Suprapubic skin (tissue), 4 donors: ENCODE data around the gene LRCOL1. TPM values are rescaled to one million over a fixed set of nuclear protein-coding genes. Genes with fewer than 3 reads are reported as not detected.

Experiments
- DNase-seq, 2 donors: peaks; one replicate each; pipeline ENCODE4 v3.0.0-alpha.2; 2019; ENCODE audit warnings: low spot score in 2 of 2
- H3K27ac ChIP-seq: fragments of 200-600 bp; sonication (generic); one replicate; pipeline ENCODE4 v1.5.1; 2019
- H3K27me3 ChIP-seq: fragments of 200-600 bp; sonication (generic); one replicate; pipeline ENCODE4 v1.5.1; 2019
- H3K36me3 ChIP-seq: fragments of 200-600 bp; sonication (generic); one replicate; pipeline ENCODE4 v1.5.1; 2019
- H3K4me1 ChIP-seq: fragments of 200-600 bp; sonication (generic); one replicate; pipeline ENCODE4 v1.5.1; 2019
- H3K4me3 ChIP-seq: fragments of 200-600 bp; sonication (generic); one replicate; pipeline ENCODE4 v1.5.1; 2019; ENCODE audit warnings: mild to moderate bottlenecking
- H3K9me3 ChIP-seq: fragments of 200-600 bp; sonication (generic); one replicate; pipeline ENCODE4 v1.5.1; 2019
- EP300 ChIP-seq: sonication (generic); formaldehyde crosslinking; IDR thresholded peaks from one replicate; pipeline ENCODE4 v1.6.1; 2017; ENCODE audit warnings: antibody characterized with exemption
- POLR2A ChIP-seq, 2 donors: fragments of 450-650 bp; IDR thresholded peaks; one replicate each; pipeline ENCODE4 v1.6.1; 2017; ENCODE audit warnings: antibody characterized with exemption in 2 of 2, mild to moderate bottlenecking in 2 of 2, moderate library complexity in 2 of 2
- POLR2AphosphoS5 ChIP-seq, 3 donors: sonication (generic); formaldehyde crosslinking; IDR thresholded peaks; one replicate each; pipeline ENCODE4 v1.6.1; 2017; ENCODE audit warnings: antibody characterized with exemption in 3 of 3
- WGBS: methylation state at CpG from one replicate; pipeline ENCODE4 v1.1.5; 2018; 5-methylcytosine and 5-hydroxymethylcytosine counted together
- total RNA-seq, 4 donors: library from RNA; depleted of rRNA; stranded (reverse); fragments of >200 nt; gene quantifications; one replicate each; pipeline ENCODE4 v1.1.0, GENCODE V29; 2016
- TF ChIP-seq, protein P1 (sequence below), 2 donors: fragments of 200-600 bp in 1 of 2; fragments of 450-650 bp in 1 of 2; sonication (generic) in 1 of 2; IDR thresholded peaks; one replicate each; pipeline ENCODE4 v1.5.1; 2016 to 2019; ENCODE audit warnings: antibody characterized with exemption in 2 of 2, mild to moderate bottlenecking in 1 of 2, moderate library complexity in 1 of 2

Gene LRCOL1
- total RNA-seq = not detected

- Histone ChIP-seq H3K36me3 (no peaks in the 10 kb centered on the region), H3K27me3 (peaks cover 62% of the 10 kb centered on the region), H3K4me3 (peak within 1 kb of the TSS; percentile 3), H3K4me1 (peaks cover 12% of the 10 kb centered on the region), H3K27ac (no peak within 1 kb of the TSS), H3K9me3 (no peaks in the 10 kb centered on the region)
- TF ChIP-seq, protein P1, sequence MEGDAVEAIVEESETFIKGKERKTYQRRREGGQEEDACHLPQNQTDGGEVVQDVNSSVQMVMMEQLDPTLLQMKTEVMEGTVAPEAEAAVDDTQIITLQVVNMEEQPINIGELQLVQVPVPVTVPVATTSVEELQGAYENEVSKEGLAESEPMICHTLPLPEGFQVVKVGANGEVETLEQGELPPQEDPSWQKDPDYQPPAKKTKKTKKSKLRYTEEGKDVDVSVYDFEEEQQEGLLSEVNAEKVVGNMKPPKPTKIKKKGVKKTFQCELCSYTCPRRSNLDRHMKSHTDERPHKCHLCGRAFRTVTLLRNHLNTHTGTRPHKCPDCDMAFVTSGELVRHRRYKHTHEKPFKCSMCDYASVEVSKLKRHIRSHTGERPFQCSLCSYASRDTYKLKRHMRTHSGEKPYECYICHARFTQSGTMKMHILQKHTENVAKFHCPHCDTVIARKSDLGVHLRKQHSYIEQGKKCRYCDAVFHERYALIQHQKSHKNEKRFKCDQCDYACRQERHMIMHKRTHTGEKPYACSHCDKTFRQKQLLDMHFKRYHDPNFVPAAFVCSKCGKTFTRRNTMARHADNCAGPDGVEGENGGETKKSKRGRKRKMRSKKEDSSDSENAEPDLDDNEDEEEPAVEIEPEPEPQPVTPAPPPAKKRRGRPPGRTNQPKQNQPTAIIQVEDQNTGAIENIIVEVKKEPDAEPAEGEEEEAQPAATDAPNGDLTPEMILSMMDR (IDR thresholded peaks at IDR 0.05) = no peak
- TF ChIP-seq POLR2AphosphoS5 (IDR thresholded peaks at IDR 0.05) (no peak), POLR2A (IDR thresholded peaks at IDR 0.05) (no peak), EP300 (no peak)
- peak in 1 of 2 donors; percentile 51 for DNase-seq
- WGBS = 50% methylated on average over 13 of the region's 35 CpGs
Measured at GRCh38 chr12:132610051-132610759, at the start of gene LRCOL1. LRCOL1 (minus strand) TSS chr12:132610582; CDS start chr12:132606251, 4,331 bp downstream.

- H3K27me3 ChIP-seq = no peaks in the 10 kb centered on the region
- H3K27ac ChIP-seq = no peak overlapping the region
- no peak for TF ChIP-seq POLR2A (IDR thresholded peaks at IDR 0.05)
- TF ChIP-seq, protein P1 (IDR thresholded peaks at IDR 0.05) = no peak
- no peak for TF ChIP-seq EP300
- no peak for TF ChIP-seq POLR2AphosphoS5 (IDR thresholded peaks at IDR 0.05)
- peaks cover 99% of the 10 kb centered on the region for H3K36me3 ChIP-seq
- no peak for DNase-seq
- no peak overlapping the region for H3K4me3 ChIP-seq
- H3K9me3 ChIP-seq = no peaks in the 10 kb centered on the region
- 84% methylated on average over 5 of the region's 5 CpGs for WGBS
- H3K4me1 ChIP-seq = no peaks in the 10 kb centered on the region
Measured at GRCh38 chr12:132660052-132660451, 49.7 kb upstream of the LRCOL1 start.

DNA sequence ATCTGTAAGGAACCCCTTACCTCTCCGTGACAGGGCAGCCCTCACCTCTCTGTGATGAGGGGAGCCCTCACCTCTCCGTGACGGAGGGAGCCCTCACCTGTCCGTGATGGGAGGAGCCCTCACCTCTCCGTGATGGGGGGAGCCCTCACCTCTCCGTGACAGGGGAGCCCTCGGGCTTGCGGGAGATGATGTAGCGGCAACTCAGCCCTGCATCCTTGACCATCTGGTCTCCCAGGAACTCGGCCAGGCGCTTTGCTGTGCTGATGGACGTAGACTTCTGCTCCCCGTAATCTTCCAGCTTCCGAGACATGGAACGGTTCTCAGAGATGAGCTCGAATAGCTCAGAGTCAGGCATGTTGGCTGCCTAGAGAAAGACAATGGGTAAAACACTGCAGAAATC lies 48.8 kb upstream of the LRCOL1 start:
- no peak overlapping the region for H3K4me3 ChIP-seq
- WGBS = 97% methylated on average over 15 of the region's 16 CpGs
- H3K27ac ChIP-seq = no peak overlapping the region
- no peaks in the 10 kb centered on the region for H3K4me1 ChIP-seq
- no peak for DNase-seq
- H3K27me3 ChIP-seq = no peaks in the 10 kb centered on the region
- peaks cover 99% of the 10 kb centered on the region for H3K36me3 ChIP-seq
- H3K9me3 ChIP-seq = no peaks in the 10 kb centered on the region
- no peak for TF ChIP-seq POLR2AphosphoS5 (IDR thresholded peaks at IDR 0.05)
- no peak for TF ChIP-seq POLR2A (IDR thresholded peaks at IDR 0.05)
- TF ChIP-seq, protein P1 (IDR thresholded peaks at IDR 0.05) = no peak
- no peak for TF ChIP-seq EP300

DNA sequence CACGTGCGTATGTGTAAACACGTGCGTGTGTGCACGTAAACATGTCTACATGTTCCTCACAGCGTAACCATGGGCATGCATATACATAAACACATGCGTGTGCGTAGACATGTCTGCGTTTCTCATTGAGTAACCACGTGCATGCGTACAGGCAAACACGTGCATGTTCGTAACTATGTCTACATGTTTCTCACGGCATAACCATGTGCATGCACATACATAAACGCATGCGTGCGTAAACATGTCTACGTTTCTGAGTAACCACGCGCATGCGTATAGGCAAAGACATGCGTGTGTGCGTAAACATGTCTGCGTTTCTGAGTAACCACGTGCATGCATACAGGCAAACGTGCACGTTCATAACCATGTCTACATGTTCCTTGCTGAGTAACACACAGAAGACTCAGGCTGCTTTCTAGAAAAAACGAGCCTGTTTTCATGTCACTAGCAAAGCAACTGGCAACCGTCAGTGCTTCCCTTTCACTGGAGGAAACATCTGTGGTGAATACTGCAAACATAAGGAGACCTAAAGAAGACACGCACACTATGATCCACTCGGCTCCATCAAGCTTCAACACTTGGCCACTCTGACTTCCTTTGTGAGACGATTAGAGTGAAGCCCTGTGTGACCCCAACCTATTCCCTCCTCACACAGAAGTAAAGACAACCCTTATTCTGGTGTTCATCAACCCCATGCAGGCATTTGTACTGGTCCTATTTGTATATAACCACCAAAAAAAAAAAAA lies 47.9 kb upstream of the LRCOL1 start:
- no peak overlapping the region for H3K27ac ChIP-seq
- H3K9me3 ChIP-seq = no peaks in the 10 kb centered on the region
- no peak for DNase-seq
- H3K27me3 ChIP-seq = no peaks in the 10 kb centered on the region
- WGBS = 89% methylated on average over 32 of the region's 32 CpGs
- no peak overlapping the region for H3K4me3 ChIP-seq
- TF ChIP-seq, protein P1 (IDR thresholded peaks at IDR 0.05) = no peak
- TF ChIP-seq POLR2A (IDR thresholded peaks at IDR 0.05) (no peak), POLR2AphosphoS5 (IDR thresholded peaks at IDR 0.05) (no peak), EP300 (no peak)
- no peaks in the 10 kb centered on the region for H3K4me1 ChIP-seq
- H3K36me3 ChIP-seq = peaks cover 98% of the 10 kb centered on the region
